Measurements from ENCODE around the gene CELF2. TPM values are rescaled to one million over a fixed set of nuclear protein-coding genes. Genes with fewer than 3 reads are reported as not detected.

CELF2 gene
- total RNA-seq, 1 donor from 2014 or later = 54.3 TPM

DNA sequence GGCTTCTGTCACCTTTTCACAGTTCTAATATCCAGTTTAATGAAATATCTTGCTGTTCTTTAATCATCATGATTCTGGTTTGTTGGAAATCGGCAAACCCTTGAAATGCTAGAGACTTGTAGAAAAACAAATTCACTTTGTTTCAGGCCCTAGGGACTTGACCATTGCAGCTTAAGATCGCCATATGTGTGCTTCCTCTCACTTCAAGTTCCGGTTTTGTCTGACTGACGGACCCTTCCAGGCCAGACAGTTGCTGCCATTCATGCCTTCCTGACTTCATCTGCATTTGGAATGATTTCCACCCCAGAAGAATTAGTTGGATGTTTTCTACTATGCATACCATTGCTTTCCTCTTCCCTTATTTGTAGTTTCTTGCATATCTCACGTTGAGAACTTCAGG lies 125.6 kb downstream of the CELF2 start:
- Histone ChIP-seq H3K4me1 (no peaks in the 10 kb centered on the region), H3K27me3 (no peaks in the 10 kb centered on the region), H3K27ac (no peak overlapping the region), H3K4me3 (no peak overlapping the region), H3K36me3 (no peaks in the 10 kb centered on the region), H3K9me3 (no peaks in the 10 kb centered on the region)
- TF ChIP-seq, protein P1, sequence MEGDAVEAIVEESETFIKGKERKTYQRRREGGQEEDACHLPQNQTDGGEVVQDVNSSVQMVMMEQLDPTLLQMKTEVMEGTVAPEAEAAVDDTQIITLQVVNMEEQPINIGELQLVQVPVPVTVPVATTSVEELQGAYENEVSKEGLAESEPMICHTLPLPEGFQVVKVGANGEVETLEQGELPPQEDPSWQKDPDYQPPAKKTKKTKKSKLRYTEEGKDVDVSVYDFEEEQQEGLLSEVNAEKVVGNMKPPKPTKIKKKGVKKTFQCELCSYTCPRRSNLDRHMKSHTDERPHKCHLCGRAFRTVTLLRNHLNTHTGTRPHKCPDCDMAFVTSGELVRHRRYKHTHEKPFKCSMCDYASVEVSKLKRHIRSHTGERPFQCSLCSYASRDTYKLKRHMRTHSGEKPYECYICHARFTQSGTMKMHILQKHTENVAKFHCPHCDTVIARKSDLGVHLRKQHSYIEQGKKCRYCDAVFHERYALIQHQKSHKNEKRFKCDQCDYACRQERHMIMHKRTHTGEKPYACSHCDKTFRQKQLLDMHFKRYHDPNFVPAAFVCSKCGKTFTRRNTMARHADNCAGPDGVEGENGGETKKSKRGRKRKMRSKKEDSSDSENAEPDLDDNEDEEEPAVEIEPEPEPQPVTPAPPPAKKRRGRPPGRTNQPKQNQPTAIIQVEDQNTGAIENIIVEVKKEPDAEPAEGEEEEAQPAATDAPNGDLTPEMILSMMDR (IDR thresholded peaks at IDR 0.05) = no peak
- no peak for TF ChIP-seq POLR2A (IDR thresholded peaks at IDR 0.05)
- no peak for TF ChIP-seq POLR2AphosphoS5 (IDR thresholded peaks at IDR 0.05; ENCODE audit: insufficient read depth in 1 of 2, low read depth in 1 of 2)
- no peak for DNase-seq (ENCODE audit: extremely low spot score in 2 of 2)
- intact Hi-C loops (cut with DNase I) = no loop called here

DNA sequence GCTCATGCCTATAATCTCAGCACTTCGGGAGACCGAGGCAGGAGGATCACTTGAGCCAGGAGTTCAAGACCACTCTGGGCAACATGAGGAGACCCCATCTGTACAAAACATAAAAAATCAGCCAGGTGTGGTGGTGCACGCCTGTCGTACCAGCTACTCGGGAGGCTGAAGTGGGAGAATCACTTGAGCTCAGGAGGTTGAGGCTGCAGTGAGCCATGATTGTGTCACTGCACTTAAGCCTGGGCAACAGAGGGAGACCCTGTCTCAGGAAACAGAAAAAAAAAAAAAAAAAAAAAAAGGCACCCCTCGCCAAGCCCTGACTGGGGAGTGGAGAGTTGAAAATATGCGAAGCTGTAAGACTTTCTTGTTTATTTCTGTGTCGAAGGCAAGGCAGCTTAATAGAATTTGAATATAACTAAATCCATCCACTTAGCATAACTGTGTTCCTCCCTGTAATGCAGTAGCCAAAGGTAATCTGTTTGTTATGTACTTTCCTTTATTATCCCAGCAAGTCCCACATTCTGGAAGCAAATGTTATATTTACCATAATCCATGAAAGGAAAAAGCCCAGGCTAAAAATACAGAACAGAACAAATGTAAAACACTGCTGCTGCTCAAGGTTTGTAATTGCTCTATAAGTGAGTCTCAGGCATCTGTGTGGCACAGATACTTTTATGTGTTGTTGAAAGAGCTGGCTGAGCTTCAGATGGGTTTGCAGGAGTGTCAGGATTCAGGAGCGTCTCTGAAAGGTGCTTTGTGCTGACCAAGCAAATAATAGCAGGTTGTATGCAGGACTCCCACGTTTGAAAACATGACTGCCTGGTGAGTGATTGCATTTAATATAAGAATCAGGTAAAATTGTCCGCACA lies 127.2 kb downstream of the CELF2 start:
- DNase-seq (ENCODE audit: extremely low spot score in 2 of 2) = no peak
- peaks cover 13% of the 10 kb centered on the region for H3K4me1 ChIP-seq
- no peaks in the 10 kb centered on the region for H3K36me3 ChIP-seq
- H3K9me3 ChIP-seq = no peaks in the 10 kb centered on the region
- TF ChIP-seq POLR2AphosphoS5 (IDR thresholded peaks at IDR 0.05; ENCODE audit: insufficient read depth in 1 of 2, low read depth in 1 of 2) (no peak), POLR2A (IDR thresholded peaks at IDR 0.05) (no peak)
- TF ChIP-seq, protein P1 (IDR thresholded peaks at IDR 0.05) = no peak
- H3K4me3 ChIP-seq = no peak overlapping the region
- intact Hi-C loops (cut with DNase I) = no loop called here
- H3K27ac ChIP-seq = no peak overlapping the region
- no peaks in the 10 kb centered on the region for H3K27me3 ChIP-seq

DNA sequence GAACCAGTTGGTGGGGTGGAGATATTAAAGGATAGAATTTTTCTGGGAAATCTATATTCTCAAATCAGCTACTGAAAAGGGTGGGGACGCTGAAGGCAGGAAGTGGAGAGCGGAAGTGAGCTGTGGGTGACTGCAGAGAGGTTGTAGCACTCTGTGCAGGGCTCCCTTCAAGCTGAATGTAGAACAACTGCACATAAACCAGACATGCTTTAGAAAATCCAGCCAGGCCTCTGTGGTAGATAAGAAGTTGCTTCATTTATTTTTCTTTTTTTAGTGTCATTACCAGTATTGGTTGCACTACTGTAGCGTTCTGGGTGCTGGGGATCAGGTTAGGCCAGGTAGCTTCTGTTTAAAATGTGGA lies 127.8 kb downstream of the CELF2 start:
- no peak overlapping the region for H3K4me3 ChIP-seq
- H3K27me3 ChIP-seq = no peaks in the 10 kb centered on the region
- no peak for DNase-seq (ENCODE audit: extremely low spot score in 2 of 2)
- intact Hi-C loops (cut with DNase I) = no loop called here
- H3K9me3 ChIP-seq = no peaks in the 10 kb centered on the region
- no peaks in the 10 kb centered on the region for H3K36me3 ChIP-seq
- peaks cover 13% of the 10 kb centered on the region for H3K4me1 ChIP-seq
- H3K27ac ChIP-seq = no peak overlapping the region
- TF ChIP-seq POLR2AphosphoS5 (IDR thresholded peaks at IDR 0.05; ENCODE audit: insufficient read depth in 1 of 2, low read depth in 1 of 2) = no peak

DNA sequence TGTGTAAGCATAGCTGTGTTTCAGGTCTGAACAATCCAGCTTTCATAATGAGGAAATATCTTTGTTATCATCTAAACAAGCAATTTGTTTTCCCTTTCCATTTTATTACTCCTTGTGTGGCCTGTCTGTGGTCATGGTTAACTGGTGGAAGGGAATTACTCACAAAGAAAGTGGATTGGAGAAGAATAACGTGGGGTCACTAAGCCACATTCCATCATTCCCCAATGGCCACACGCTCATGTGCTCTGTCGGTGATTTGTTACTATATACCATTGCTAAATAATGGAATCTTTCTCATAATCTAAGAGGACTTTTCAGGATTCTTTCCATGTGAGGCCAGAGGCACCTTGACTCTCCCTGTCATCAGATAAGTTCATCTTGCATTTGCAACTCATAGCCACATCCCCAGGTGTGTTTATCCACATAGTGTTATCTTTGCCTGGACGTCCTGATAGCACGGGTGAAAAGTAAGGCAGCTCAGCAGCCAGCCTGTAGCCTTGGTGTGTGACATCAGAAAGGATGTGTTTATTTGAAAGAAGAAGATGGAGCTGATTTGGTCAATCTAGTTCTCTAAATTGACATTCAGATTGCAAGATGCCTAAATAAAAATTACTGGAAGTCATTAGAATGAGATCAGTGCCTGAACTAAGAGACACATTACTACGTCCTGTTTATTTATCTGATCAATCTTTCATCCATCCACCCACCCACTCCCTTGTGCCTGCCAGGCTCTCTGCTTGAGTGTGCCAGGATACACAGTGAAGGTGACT lies 128.9 kb downstream of the CELF2 start:
- Histone ChIP-seq H3K36me3 (no peaks in the 10 kb centered on the region), H3K9me3 (no peaks in the 10 kb centered on the region), H3K27ac (no peak overlapping the region), H3K27me3 (no peaks in the 10 kb centered on the region), H3K4me1 (peaks cover 18% of the 10 kb centered on the region), H3K4me3 (no peak overlapping the region)
- TF ChIP-seq, protein P1 (IDR thresholded peaks at IDR 0.05) = no peak
- no peak for TF ChIP-seq POLR2A (IDR thresholded peaks at IDR 0.05)
- TF ChIP-seq POLR2AphosphoS5 (IDR thresholded peaks at IDR 0.05; ENCODE audit: insufficient read depth in 1 of 2, low read depth in 1 of 2) = no peak
- DNase-seq (ENCODE audit: extremely low spot score in 2 of 2) = no peak
- intact Hi-C loops (cut with DNase I) = no loop called here

DNA sequence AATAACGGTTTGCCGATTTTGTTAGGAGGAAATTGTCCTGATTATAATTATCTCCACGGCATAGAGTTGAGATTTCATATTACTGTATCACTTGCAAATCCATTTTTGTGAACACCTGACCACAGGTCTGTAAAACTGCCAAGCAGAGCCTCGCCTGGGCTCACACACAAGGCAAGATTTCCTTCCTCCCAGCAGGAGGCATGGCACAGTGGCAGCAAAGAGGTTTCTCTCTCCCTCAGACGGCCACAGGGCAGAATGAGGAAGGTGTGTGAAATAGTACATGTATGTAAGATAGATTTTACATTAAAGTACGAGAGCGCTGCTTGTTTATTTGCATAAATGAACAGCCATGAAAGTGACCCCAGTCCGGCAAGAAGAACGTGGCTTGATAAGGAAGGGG lies 130.1 kb downstream of the CELF2 start:
- H3K4me1 ChIP-seq = peaks cover 18% of the 10 kb centered on the region
- DNase-seq (ENCODE audit: extremely low spot score in 2 of 2) = no peak
- no peaks in the 10 kb centered on the region for H3K9me3 ChIP-seq
- no peaks in the 10 kb centered on the region for H3K27me3 ChIP-seq
- intact Hi-C loops (cut with DNase I) = no loop called here
- no peak overlapping the region for H3K4me3 ChIP-seq
- H3K27ac ChIP-seq = no peak overlapping the region
- no peaks in the 10 kb centered on the region for H3K36me3 ChIP-seq
- TF ChIP-seq POLR2AphosphoS5 (IDR thresholded peaks at IDR 0.05; ENCODE audit: insufficient read depth in 1 of 2, low read depth in 1 of 2) (no peak), POLR2A (IDR thresholded peaks at IDR 0.05) (no peak)
- TF ChIP-seq, protein P1 (IDR thresholded peaks at IDR 0.05) = no peak

All from vagina (tissue), 2 donors.